ENCODE measurements around the gene TMEM117.

GRCh38 chr12:44217146-44217883 is 381.4 kb downstream of the TMEM117 start:
- TF ChIP-seq CTCF (IDR thresholded peaks at IDR 0.05) = no peak
- no peak for TF ChIP-seq POLR2A (IDR thresholded peaks at IDR 0.05)
